NT2/D1 (cell line): ENCODE results near the gene MYO3B.

Source experiments
- SUZ12 ChIP-seq: IDR thresholded peaks from 2 replicates; pipeline ENCODE4 v1.6.1; 2011; ENCODE audit not compliant: insufficient read length, insufficient read depth; ENCODE audit errors: extremely low read depth
- YY1 ChIP-seq: IDR thresholded peaks from 2 replicates; pipeline ENCODE4 v1.6.1; 2011; ENCODE audit not compliant: insufficient read length, insufficient read depth
- ZNF274 ChIP-seq: IDR thresholded peaks from 2 replicates; pipeline ENCODE4 v1.6.1; 2011; ENCODE audit warnings: mild to moderate bottlenecking, low read depth, low read length

GRCh38 chr2:170518911-170519310, 341.0 kb downstream of the MYO3B start:
- TF ChIP-seq YY1: no peak
- TF ChIP-seq SUZ12: no peak
- no peak for TF ChIP-seq ZNF274
